ENCODE data around the gene CYSLTR2.

Gene CYSLTR2

DNA sequence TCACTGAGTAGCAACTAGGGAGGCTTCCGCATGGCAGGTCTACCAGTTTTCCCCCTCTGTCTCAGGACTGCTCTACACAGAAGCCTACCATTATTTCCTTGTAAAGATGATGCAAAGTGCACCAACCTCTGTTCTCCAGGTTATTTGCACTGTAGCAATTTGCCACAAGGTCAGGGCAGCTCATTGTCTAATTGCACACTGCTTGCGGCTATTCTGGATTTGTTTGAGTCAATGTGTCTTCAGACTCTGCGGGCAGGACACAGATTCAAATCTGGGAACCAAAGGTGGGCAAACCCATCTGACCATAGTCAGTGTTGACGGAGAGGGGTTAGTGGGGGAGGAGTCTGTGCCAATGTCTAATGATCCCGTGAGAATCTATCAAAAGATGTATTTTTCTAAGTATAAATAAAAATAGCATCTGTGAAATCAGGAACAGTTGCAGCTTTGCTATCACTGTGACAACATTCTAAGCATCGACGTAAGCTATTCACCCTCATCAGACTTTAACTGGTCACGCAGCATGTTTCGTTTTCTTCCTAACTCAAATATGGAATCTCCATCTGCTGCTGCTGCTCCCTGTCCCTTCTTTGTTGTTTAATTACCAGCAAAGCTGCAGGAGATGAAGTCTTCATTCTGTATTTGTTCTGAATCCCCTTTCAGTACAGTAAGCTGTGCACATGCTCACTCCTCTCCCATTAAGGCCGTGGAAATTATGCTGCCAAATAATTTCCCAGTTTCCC is 26.4 kb downstream of the CYSLTR2 start:
- TF ChIP-seq, protein P1, sequence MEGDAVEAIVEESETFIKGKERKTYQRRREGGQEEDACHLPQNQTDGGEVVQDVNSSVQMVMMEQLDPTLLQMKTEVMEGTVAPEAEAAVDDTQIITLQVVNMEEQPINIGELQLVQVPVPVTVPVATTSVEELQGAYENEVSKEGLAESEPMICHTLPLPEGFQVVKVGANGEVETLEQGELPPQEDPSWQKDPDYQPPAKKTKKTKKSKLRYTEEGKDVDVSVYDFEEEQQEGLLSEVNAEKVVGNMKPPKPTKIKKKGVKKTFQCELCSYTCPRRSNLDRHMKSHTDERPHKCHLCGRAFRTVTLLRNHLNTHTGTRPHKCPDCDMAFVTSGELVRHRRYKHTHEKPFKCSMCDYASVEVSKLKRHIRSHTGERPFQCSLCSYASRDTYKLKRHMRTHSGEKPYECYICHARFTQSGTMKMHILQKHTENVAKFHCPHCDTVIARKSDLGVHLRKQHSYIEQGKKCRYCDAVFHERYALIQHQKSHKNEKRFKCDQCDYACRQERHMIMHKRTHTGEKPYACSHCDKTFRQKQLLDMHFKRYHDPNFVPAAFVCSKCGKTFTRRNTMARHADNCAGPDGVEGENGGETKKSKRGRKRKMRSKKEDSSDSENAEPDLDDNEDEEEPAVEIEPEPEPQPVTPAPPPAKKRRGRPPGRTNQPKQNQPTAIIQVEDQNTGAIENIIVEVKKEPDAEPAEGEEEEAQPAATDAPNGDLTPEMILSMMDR (IDR thresholded peaks at IDR 0.05; ENCODE audit: insufficient read depth, low read depth, low read length, missing control alignments): no peak
- H3K4me3 ChIP-seq (ENCODE audit: low read depth, low read length): no peak overlapping the region
- DNase-seq (ENCODE audit: low read depth): no peak

DNA sequence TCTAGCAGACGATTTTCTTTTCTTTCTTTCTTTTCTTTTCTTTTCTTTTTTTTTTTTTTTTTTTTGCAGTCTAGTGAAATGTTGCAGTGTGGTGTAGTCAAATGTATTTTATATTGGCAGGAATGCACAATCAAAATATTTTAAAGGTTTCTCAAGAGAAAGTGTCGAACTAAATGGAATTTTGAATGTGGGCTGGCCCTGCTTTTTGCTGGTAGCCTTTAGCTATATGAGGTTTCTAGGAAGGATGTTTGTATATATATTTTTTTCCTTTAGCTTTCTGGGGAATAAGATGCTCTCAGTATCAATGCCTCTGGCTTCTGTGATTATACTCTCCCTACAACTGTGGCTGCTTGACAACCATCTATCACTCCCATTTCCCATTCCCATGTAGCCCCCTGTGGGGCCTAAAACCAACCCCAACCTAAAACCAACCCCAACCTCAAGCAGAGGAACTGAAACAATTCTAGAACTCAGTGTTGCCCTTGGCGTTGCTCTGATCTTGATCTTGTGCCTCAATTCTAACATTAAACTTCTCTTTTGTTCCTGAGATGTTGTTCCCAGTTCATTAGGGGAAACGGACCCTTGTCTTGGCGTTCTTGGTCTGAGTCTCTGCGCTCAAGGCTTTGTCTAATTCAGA is 27.1 kb downstream of the CYSLTR2 start:
- TF ChIP-seq, protein P1 (IDR thresholded peaks at IDR 0.05; ENCODE audit: insufficient read depth, low read depth, low read length, missing control alignments): no peak
- no peak overlapping the region for H3K4me3 ChIP-seq (ENCODE audit: low read depth, low read length)
- DNase-seq (ENCODE audit: low read depth): no peak

DNA sequence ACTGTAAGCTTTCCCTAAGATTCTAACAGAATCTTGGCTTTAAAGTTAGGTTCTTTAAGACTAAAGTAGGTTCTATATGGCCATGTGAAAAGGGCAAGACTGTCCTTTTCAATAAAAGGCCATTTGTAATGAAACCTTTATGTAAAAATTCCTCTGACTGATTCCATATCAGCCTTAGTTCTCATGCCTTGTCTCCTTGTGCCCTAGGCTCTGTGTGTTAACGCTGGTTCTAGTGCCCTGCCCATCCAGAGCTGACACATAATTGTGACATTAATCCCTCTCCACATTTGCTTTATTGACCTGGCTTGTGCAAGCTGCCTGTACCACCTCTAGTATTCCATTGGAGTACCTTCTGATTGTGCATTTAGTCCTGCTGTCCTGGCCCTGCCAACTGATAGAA is 28.2 kb downstream of the CYSLTR2 start:
- TF ChIP-seq, protein P1 (IDR thresholded peaks at IDR 0.05; ENCODE audit: insufficient read depth, low read depth, low read length, missing control alignments): no peak
- H3K4me3 ChIP-seq (ENCODE audit: low read depth, low read length): no peak overlapping the region
- DNase-seq (ENCODE audit: low read depth): no peak

DNA sequence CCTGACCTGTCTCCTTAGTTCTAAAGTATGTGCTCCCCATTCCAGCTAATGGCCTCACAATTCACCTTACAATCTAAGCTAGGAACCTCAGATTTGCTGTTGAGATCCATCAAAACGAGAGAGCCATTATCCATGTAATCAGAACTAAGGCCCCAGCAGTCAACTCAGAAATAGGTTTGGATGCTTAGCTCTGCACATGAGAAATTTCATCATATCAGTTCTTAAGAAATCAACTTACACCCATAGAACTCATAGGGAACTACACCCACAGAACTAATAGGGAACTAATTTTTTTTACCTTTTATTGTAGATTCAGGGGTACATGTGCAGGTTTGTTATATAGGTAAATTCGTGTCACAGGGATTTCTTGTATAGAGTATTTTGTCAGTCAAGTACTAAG is 28.7 kb downstream of the CYSLTR2 start:
- H3K4me3 ChIP-seq (ENCODE audit: low read depth, low read length): no peak overlapping the region
- TF ChIP-seq, protein P1 (IDR thresholded peaks at IDR 0.05; ENCODE audit: insufficient read depth, low read depth, low read length, missing control alignments): no peak
- DNase-seq (ENCODE audit: low read depth): no peak

DNA sequence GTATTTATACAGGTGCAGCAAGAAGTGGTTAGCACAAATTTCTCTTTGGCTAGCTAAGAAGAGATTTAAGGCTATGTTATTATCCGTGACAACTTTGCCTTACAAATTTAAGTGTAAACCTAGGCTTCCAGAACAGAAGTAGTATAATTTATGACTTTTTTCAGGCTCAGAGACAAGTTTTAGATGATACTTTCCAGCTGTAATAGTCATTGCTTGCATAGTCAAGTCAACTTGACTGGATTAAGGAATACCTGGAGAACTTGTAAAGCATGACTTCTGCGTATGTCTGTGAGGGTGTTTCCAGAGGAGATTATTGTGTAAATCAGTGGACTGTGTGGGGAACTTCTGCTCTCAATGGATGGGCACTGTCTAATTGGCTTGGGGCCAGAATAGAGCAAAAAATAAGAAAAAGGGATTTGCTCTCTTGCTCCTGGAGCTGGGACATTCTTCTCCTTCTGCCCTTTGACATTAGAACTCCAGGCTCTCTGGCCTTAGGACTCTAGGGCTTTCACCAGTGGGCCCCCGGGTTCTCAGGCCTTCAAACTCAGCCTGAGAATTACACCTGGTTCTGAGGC is 33.0 kb downstream of the CYSLTR2 start:
- no peak for DNase-seq (ENCODE audit: low read depth)
- H3K4me3 ChIP-seq (ENCODE audit: low read depth, low read length): no peak overlapping the region
- TF ChIP-seq, protein P1 (IDR thresholded peaks at IDR 0.05; ENCODE audit: insufficient read depth, low read depth, low read length, missing control alignments): no peak

DNA sequence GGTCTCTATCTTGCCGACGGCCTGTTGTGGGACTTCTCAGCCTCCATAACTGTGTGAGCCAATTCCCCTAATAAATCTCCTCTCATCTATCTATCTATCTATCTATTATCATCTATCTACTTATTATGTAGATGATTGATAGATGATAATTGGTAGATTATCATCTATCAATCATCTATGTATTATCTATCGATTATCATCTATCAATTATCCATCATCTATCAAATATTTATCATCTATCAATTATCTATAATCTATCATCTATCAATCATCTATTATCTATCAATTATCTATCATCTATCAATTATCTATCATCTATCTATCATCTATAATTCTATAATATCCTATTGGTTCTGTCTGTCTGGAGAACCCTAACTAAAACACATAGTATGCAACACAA is 33.5 kb downstream of the CYSLTR2 start:
- DNase-seq (ENCODE audit: low read depth): no peak

More for the DNA sequence above, 33.5 kb downstream of the CYSLTR2 start:
- TF ChIP-seq, protein P1 (IDR thresholded peaks at IDR 0.05; ENCODE audit: insufficient read depth, low read depth, low read length, missing control alignments): no peak
- no peak overlapping the region for H3K4me3 ChIP-seq (ENCODE audit: low read depth, low read length)

Data from GM12865 (cell line).